CD8-positive, alpha-beta memory T cell (primary cell): ENCODE data around the gene SETSIP. TPM values are rescaled to one million over a fixed set of nuclear protein-coding genes. Genes with fewer than 3 reads are reported as not detected.

Experiments used
- CTCF ChIA-PET: fragments of 350-600 bp; sonication (Branson Sonifier 250); formaldehyde crosslinking; loops from one replicate; lab custom pipeline; 2021; ENCODE audit warnings: antibody characterized with exemption; lab: Charles Lee
- POLR2A ChIA-PET: fragments of 350-600 bp; sonication (Branson Sonifier 250); formaldehyde crosslinking; loops from one replicate; lab custom pipeline; 2021; ENCODE audit warnings: antibody characterized with exemption; lab: Charles Lee
- DNase-seq, 5 donors: peaks; one replicate each; pipeline versions ENCODE4 v3.0.0 to v3.0.0-alpha.2; 2020 to 2022; ENCODE audit warnings: mixed read lengths in 1 of 5
- H3K27ac ChIP-seq: one replicate; pipeline ENCODE4 v1.7.0; 2013; ENCODE audit warnings: low read depth, mild to moderate bottlenecking, low read length, moderate library complexity
- H3K27me3 ChIP-seq: 2 replicates; pipeline ENCODE4 v1.7.0; 2013; ENCODE audit warnings: low read length, mild to moderate bottlenecking; ENCODE audit not compliant: insufficient read depth, poor library complexity, severe bottlenecking
- H3K36me3 ChIP-seq: 2 replicates; pipeline ENCODE4 v1.7.0; 2013; ENCODE audit warnings: mild to moderate bottlenecking, low read length, moderate library complexity; ENCODE audit not compliant: insufficient read depth
- H3K4me1 ChIP-seq: 2 replicates; pipeline ENCODE4 v1.7.0; 2013; ENCODE audit warnings: mild to moderate bottlenecking, low read length, moderate library complexity; ENCODE audit not compliant: insufficient read depth
- H3K4me3 ChIP-seq: 2 replicates; pipeline ENCODE4 v1.7.0; 2013; ENCODE audit warnings: mild to moderate bottlenecking, low read length
- H3K9me3 ChIP-seq: 2 replicates; pipeline ENCODE4 v1.7.0; 2013; ENCODE audit warnings: mild to moderate bottlenecking, low read length
- H3K27ac Mint-ChIP-seq, 8 donors: one replicate each; pipeline ENCODE4 v1.8.0; 2020 to 2021; ENCODE audit warnings: mixed read lengths in 8 of 8, mild to moderate bottlenecking in 6 of 8, inconsistent platforms in 3 of 8, moderate library complexity in 3 of 8
- H3K27me3 Mint-ChIP-seq, 2 donors: one replicate each; pipeline ENCODE4 v1.8.0; 2020 to 2021; ENCODE audit warnings: mixed read lengths in 2 of 2, mild to moderate bottlenecking in 1 of 2, moderate library complexity in 1 of 2
- H3K36me3 Mint-ChIP-seq, 3 donors: one replicate each; pipeline ENCODE4 v1.8.0; 2020 to 2021; ENCODE audit warnings: mixed read lengths in 3 of 3, inconsistent platforms in 1 of 3, mild to moderate bottlenecking in 1 of 3
- H3K4me1 Mint-ChIP-seq, 3 donors: one replicate each; pipeline ENCODE4 v1.8.0; 2020 to 2021; ENCODE audit warnings: mixed read lengths in 3 of 3, inconsistent platforms in 1 of 3, mild to moderate bottlenecking in 1 of 3
- H3K4me3 Mint-ChIP-seq, 7 donors: one replicate each; pipeline ENCODE4 v1.8.0; 2020 to 2021; ENCODE audit warnings: mixed read lengths in 7 of 7, mild to moderate bottlenecking in 6 of 7, moderate library complexity in 4 of 7, inconsistent platforms in 2 of 7
- H3K9me3 Mint-ChIP-seq, 5 donors: one replicate each; pipeline ENCODE4 v1.8.0; 2020 to 2022; ENCODE audit warnings: mixed read lengths in 5 of 5, mild to moderate bottlenecking in 3 of 5, moderate library complexity in 2 of 5, inconsistent platforms in 1 of 5
- polyA plus RNA-seq: library from polyadenylated mRNA; unstranded; fragments of 300-500 nt; fragmentation: Illumina TruSeq; gene quantifications from one replicate; pipeline ENCODE4 v1.2.3, GENCODE V29; 2021
- total RNA-seq, 2 experiments: library from RNA; stranded (reverse); gene quantifications; one replicate each; pipeline ENCODE4 v1.2.3, GENCODE V29; 2021

Gene SETSIP
- total and polyA plus RNA-seq, 3 experiments from 2014 or later, result 0.38 to 0.39 TPM; not detected in 1

DNA sequence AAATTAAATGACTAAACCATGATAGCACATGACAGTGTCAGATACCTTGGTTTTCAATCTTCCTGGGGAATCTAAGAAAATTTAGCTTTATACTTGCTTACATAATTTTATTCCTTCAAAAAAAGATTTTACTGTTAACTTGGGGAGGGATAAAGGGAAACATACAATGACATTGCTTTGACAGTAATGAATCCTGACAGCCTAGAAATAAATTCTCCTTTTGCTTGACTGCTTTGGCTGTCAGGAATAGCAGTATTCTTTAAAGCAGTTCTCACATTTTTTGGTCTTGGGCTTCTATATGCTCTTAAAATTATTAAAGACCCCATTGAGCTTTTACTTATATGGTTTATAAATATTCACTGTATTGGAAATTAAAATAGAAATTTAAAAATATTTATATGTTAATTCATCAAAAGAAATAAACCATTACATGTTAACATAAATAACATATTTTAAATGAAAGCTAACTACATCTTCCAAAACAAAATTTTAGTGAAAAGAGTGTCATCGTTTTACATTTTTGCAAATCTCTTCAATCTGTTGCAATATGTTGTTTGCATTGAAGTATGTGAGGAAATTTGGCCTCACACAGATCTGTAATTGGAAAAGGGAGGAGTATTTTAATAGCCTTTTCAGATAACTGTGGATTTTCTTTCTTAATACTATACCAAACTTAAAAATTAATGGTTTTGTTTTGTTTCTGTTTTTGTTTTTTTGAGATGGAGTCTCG is 29.3 kb downstream of the SETSIP start:
- no peaks in the 10 kb centered on the region for H3K9me3 ChIP-seq
- H3K27me3 ChIP-seq, result no peaks in the 10 kb centered on the region
- ChIA-PET POLR2A (interaction anchor here (0.6 kb wide), 1 partner anchor 17 kb away, joined by 4 read pairs; no protein-coding TSS in a partner anchor), CTCF (interaction anchor here (1.6 kb wide), 1 partner anchor 14 kb away, joined by 3 read pairs; no protein-coding TSS in a partner anchor)
- peaks cover 0 to 3% (median 0%) of the 10 kb centered on the region in 3 donors for H3K36me3 Mint-ChIP-seq
- H3K4me1 Mint-ChIP-seq, result no peaks in the 10 kb centered on the region
- H3K4me3 Mint-ChIP-seq, result no peak overlapping the region
- no peak overlapping the region for H3K27ac ChIP-seq
- H3K9me3 Mint-ChIP-seq, result no peaks in the 10 kb centered on the region
- no peaks in the 10 kb centered on the region for H3K36me3 ChIP-seq
- H3K4me1 ChIP-seq, result no peaks in the 10 kb centered on the region
- H3K4me3 ChIP-seq, result no peak overlapping the region
- no peak overlapping the region for H3K27ac Mint-ChIP-seq
- DNase-seq, result no peak
- H3K27me3 Mint-ChIP-seq, result peaks cover 0 to 12% of the 10 kb centered on the region in 2 donors

DNA sequence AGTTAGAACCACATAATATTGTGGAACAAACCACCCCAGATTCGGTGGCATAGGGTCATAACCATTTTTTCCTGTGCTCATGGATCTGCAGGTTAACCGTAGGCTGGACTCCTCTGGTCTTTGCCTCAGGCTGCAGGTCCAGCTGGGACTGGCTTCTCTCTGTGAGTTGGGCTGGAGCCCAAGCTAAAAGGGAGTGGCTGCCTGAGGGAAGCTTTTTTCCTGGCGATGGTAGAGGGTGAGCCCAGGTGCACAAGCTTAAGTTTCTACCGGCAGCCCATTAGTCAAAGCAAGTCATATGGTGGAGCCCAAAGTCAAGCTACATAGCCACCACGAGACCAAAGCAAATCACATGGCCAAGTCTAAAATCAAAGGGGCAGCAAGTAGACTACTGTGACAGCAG is 31.6 kb downstream of the SETSIP start:
- no peak overlapping the region for H3K27ac Mint-ChIP-seq
- H3K9me3 Mint-ChIP-seq, result no peaks in the 10 kb centered on the region
- Histone ChIP-seq H3K4me1 (no peaks in the 10 kb centered on the region), H3K27me3 (no peaks in the 10 kb centered on the region), H3K36me3 (no peaks in the 10 kb centered on the region), H3K9me3 (no peaks in the 10 kb centered on the region), H3K27ac (no peak overlapping the region), H3K4me3 (no peak overlapping the region)
- H3K4me1 Mint-ChIP-seq, result no peaks in the 10 kb centered on the region
- DNase-seq, result no peak
- POLR2A ChIA-PET, result no interaction called here
- peaks cover 0 to 12% of the 10 kb centered on the region in 2 donors for H3K27me3 Mint-ChIP-seq
- CTCF ChIA-PET, result no interaction called here
- H3K4me3 Mint-ChIP-seq, result no peak overlapping the region
- peaks cover 0 to 3% (median 0%) of the 10 kb centered on the region in 3 donors for H3K36me3 Mint-ChIP-seq

DNA sequence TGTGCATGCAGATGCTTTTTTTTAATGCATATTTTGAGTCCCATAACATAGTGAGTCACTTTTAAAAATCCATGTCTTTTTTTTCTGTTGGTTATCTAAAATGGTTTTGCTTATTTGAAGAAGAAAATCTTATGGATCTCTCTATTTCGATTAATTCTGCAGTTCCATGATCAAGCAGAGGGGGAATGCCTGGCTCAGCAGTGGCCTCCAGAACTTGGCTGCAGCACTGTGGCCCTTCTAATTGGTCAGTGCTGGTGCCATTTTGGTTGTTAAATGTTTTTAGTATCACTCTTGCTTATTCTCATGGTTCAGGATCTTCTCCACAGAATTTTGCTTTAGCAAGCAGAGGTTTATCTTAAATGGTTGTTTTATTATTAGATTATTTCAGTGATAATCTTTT is 34.2 kb downstream of the SETSIP start:
- CTCF ChIA-PET, result no interaction called here
- Histone ChIP-seq H3K4me3 (no peak overlapping the region), H3K4me1 (no peaks in the 10 kb centered on the region), H3K27me3 (no peaks in the 10 kb centered on the region), H3K27ac (no peak overlapping the region), H3K36me3 (no peaks in the 10 kb centered on the region), H3K9me3 (no peaks in the 10 kb centered on the region)
- Mint-ChIP-seq H3K9me3 (no peaks in the 10 kb centered on the region), H3K27ac (no peak overlapping the region), H3K4me3 (no peak overlapping the region), H3K4me1 (no peaks in the 10 kb centered on the region), H3K27me3 (peaks cover 3 to 10% of the 10 kb centered on the region in 2 donors), H3K36me3 (no peaks in the 10 kb centered on the region)
- POLR2A ChIA-PET, result no interaction called here
- DNase-seq, result no peak

DNA sequence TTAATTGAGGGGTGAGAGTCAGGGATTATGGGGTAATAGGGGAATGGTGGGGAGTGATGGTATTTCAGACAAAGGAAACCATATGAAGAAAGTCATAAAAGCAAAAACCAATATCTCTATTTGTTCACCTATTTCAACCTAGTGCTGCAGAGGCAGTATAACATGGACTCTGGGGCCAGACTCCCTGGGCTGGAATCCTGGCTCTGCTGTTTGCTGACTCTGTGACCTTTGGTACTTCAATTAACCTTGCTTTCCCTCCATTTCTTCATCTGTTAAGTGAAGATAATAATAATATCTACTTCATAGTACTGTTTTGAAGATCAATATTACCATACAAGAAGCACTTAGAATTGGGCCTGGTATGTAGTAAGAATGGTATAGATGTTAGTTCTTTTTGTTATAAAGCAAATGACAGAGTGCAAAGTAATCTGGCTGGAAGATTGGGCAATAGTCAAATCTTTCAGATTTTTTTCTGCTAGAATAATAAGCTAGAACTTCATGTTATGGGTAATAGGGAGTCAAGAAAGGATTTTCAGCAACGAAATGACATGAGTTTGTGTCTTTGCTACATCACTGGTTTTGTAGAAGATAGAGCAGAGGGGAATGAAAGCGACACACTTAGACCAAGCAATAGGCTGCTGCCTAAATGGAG is 36.4 kb downstream of the SETSIP start:
- Mint-ChIP-seq H3K27ac (peak overlapping the region in 1 of 8 donors; percentile 8), H3K36me3 (no peaks in the 10 kb centered on the region), H3K27me3 (peaks cover 3 to 15% of the 10 kb centered on the region in 2 donors), H3K4me3 (no peak overlapping the region), H3K4me1 (no peaks in the 10 kb centered on the region), H3K9me3 (no peaks in the 10 kb centered on the region)
- H3K4me1 ChIP-seq, result no peaks in the 10 kb centered on the region
- ChIA-PET CTCF (no interaction called here), POLR2A (no interaction called here)
- no peaks in the 10 kb centered on the region for H3K9me3 ChIP-seq
- H3K36me3 ChIP-seq, result no peaks in the 10 kb centered on the region
- no peaks in the 10 kb centered on the region for H3K27me3 ChIP-seq
- no peak overlapping the region for H3K4me3 ChIP-seq
- DNase-seq, result no peak
- no peak overlapping the region for H3K27ac ChIP-seq

DNA sequence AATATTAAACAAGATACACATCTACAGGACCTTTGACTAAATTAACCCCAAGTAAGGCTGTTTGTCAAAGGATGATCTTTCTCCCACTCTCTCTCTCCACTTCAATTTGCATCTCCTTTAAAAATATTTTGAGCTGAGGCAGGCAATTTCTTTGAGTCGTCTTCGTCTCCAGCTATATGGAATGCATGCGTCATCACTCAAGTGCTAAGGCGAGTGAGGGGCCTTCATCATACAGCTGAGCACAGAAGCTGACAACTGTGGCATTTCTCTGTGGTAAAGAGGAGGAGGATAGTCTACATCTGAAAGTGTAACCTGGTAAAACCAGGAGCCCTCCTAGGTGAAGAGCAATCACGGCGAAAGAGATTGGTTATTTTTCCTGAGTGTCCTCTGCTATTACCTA is 37.8 kb downstream of the SETSIP start:
- no peak overlapping the region for H3K27ac Mint-ChIP-seq
- Histone ChIP-seq H3K27ac (no peak overlapping the region), H3K4me3 (no peak overlapping the region), H3K4me1 (no peaks in the 10 kb centered on the region), H3K27me3 (no peaks in the 10 kb centered on the region), H3K36me3 (no peaks in the 10 kb centered on the region), H3K9me3 (no peaks in the 10 kb centered on the region)
- H3K4me1 Mint-ChIP-seq, result no peaks in the 10 kb centered on the region
- ChIA-PET POLR2A (interaction anchor here (0.6 kb wide), 1 partner anchor 242 kb away, joined by 5 read pairs; no protein-coding TSS in a partner anchor), CTCF (no interaction called here)
- H3K4me3 Mint-ChIP-seq, result no peak overlapping the region
- peaks cover 5 to 10% of the 10 kb centered on the region in 2 donors for H3K27me3 Mint-ChIP-seq
- H3K36me3 Mint-ChIP-seq, result no peaks in the 10 kb centered on the region
- no peak for DNase-seq
- no peaks in the 10 kb centered on the region for H3K9me3 Mint-ChIP-seq

DNA sequence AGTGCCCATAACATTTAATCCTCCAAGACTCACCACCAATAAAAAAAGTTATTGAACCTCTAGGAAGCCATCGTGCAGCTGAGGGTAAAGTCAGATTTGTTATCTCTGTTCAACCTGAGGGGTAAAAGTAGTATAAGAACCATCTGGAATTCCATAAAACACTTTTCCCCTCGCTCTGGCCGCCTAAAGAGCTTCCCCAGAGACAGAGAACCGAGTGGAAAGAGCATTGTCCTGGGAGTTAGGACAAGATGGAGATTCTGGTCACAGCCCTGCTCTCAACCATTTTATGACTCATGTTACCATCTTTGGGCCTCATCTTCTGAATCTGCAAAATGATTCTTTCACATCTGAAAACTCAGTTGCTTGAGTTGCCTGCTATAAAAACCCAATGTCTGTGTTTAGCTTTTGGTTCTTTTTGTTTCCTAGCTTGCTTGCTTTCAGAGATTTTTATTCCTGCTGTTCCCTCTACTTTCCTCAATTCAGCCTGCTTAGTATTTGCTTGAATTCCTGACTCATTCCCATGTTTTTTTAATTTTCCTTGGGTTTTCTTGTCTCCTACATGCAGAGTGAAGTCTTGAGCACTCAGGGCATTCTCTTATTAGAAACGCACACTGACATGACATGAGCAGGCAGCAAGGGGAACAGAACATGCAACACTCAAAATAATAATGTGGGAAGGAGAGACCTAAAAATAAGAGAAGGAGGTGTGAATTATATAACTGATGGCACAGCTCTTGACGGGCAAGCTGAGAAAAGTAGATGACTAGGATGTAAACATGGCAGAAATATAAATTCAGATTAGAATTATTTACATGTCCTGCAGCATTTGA is 43.7 kb downstream of the SETSIP start:
- Histone ChIP-seq H3K9me3 (no peaks in the 10 kb centered on the region), H3K27ac (no peak overlapping the region), H3K36me3 (no peaks in the 10 kb centered on the region), H3K4me3 (no peak overlapping the region), H3K27me3 (peaks cover 8% of the 10 kb centered on the region), H3K4me1 (peaks cover 11% of the 10 kb centered on the region)
- no peaks in the 10 kb centered on the region for H3K9me3 Mint-ChIP-seq
- peaks cover 0 to 3% (median 2%) of the 10 kb centered on the region in 3 donors for H3K36me3 Mint-ChIP-seq
- no peak for DNase-seq
- ChIA-PET CTCF (interaction anchor here (0.8 to 1.3 kb wide), 2 partner anchors 11 to 14 kb away, joined by 3 read pairs; no protein-coding TSS in a partner anchor), POLR2A (no interaction called here)
- peak overlapping the region in 1 of 7 donors; percentile 86 for H3K4me3 Mint-ChIP-seq
- peaks cover 8 to 40% of the 10 kb centered on the region in 2 donors for H3K27me3 Mint-ChIP-seq
- peaks cover 14 to 16% (median 16%) of the 10 kb centered on the region in 3 donors for H3K4me1 Mint-ChIP-seq
- H3K27ac Mint-ChIP-seq, result no peak overlapping the region

DNA sequence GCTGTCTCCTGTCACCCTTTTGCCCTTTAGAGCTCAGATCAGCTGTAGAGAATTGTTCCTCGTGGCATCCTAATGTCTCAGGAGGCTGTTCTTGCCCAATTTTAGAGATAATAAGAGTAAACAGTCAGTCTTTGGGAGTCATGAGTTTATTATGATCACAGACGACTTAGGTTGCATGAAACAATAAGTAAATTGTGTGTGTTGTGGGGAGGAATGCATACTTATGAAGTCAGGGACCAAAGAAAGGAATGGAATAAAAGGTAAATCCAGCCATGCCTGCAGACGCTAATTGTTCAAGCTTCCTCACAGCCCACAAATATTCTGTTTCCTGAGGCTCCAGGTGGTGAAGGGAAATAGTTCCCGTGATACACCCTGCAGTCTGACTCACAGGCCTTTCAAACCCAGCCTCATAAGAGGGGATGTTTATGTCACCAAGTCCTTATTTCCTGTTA is 44.5 kb downstream of the SETSIP start:
- CTCF ChIA-PET, result no interaction called here
- DNase-seq, result no peak
- Mint-ChIP-seq H3K27me3 (peaks cover 5 to 40% of the 10 kb centered on the region in 2 donors), H3K36me3 (peaks cover 0 to 3% (median 2%) of the 10 kb centered on the region in 3 donors), H3K9me3 (no peaks in the 10 kb centered on the region), H3K4me3 (peak overlapping the region; percentile 68 to 89 (median 86)), H3K27ac (peak overlapping the region in 4 of 8 donors; percentile 6 to 88 (median 37)), H3K4me1 (peaks cover 14 to 16% (median 16%) of the 10 kb centered on the region in 3 donors)
- no peaks in the 10 kb centered on the region for H3K9me3 ChIP-seq
- no peak overlapping the region for H3K27ac ChIP-seq
- peaks cover 8% of the 10 kb centered on the region for H3K27me3 ChIP-seq
- H3K4me3 ChIP-seq, result peak overlapping the region; percentile 47
- peaks cover 11% of the 10 kb centered on the region for H3K4me1 ChIP-seq
- POLR2A ChIA-PET, result no interaction called here
- no peaks in the 10 kb centered on the region for H3K36me3 ChIP-seq
